Measurements from ENCODE around the gene SEMA5A. TPM values are rescaled to one million over a fixed set of nuclear protein-coding genes. Genes with fewer than 3 reads are reported as not detected.

SEMA5A gene
- total RNA-seq, 4 donors from 2014 or later = 15.0 to 81.0 (median 52.9) TPM

- WGBS, 2 donors (ENCODE audit: low coverage in 1 of 2) = 65 to 81% methylated on average over 2 to 5 of the region's 5 CpGs
- in situ Hi-C loops (cut with MboI; ENCODE audit: low pct_ligation_motif_present in 1 of 4, low pct_unique_long_range_greater_than_20kb in 1 of 4, low sequenced_read_pairs in 3 of 4) = no loop called here
- DNase-seq = no peak
Measured at GRCh38 chr5:9464478-9464877, 81.4 kb downstream of the SEMA5A start.

GRCh38 chr5:9462109-9462508 is 83.8 kb downstream of the SEMA5A start:
- intact Hi-C loops (cut with DNase I; ENCODE audit: low total_unique reads) = no loop called here
- no peak for DNase-seq
- TF ChIP-seq CTCF (IDR thresholded peaks at IDR 0.05) (no peak), POLR2A (IDR thresholded peaks at IDR 0.05) (no peak), EP300 (IDR thresholded peaks at IDR 0.05; ENCODE audit: low read depth) (no peak), POLR2AphosphoS5 (IDR thresholded peaks at IDR 0.05) (no peak)
- H3K27ac ChIP-seq = no peak overlapping the region
- no peaks in the 10 kb centered on the region for H3K4me1 ChIP-seq
- H3K27me3 ChIP-seq = no peaks in the 10 kb centered on the region
- in situ Hi-C loops (cut with MboI; ENCODE audit: low pct_ligation_motif_present in 1 of 4, low pct_unique_long_range_greater_than_20kb in 1 of 4, low sequenced_read_pairs in 3 of 4) = no loop called here
- H3K36me3 ChIP-seq = no peaks in the 10 kb centered on the region
- no peaks in the 10 kb centered on the region for H3K9me3 ChIP-seq
- H3K4me3 ChIP-seq = no peak overlapping the region
- 65 to 91% methylated on average over 3 of the region's 3 CpGs for WGBS, 2 donors (ENCODE audit: low coverage in 1 of 2)

More at GRCh38 chr5:9464478-9464877, 81.4 kb downstream of the SEMA5A start:
- Histone ChIP-seq H3K9me3 (no peaks in the 10 kb centered on the region), H3K27ac (no peak overlapping the region), H3K4me1 (no peaks in the 10 kb centered on the region), H3K4me3 (no peak overlapping the region), H3K27me3 (no peaks in the 10 kb centered on the region), H3K36me3 (no peaks in the 10 kb centered on the region)
- intact Hi-C loops (cut with DNase I; ENCODE audit: low total_unique reads) = no loop called here
- no peak for TF ChIP-seq POLR2AphosphoS5 (IDR thresholded peaks at IDR 0.05)
- TF ChIP-seq POLR2A (IDR thresholded peaks at IDR 0.05) = no peak
- TF ChIP-seq EP300 (IDR thresholded peaks at IDR 0.05; ENCODE audit: low read depth) = no peak
- no peak for TF ChIP-seq CTCF (IDR thresholded peaks at IDR 0.05)

GRCh38 chr5:9460885-9461645 is 84.8 kb downstream of the SEMA5A start:
- no peak for TF ChIP-seq POLR2A (IDR thresholded peaks at IDR 0.05)
- TF ChIP-seq CTCF (IDR thresholded peaks at IDR 0.05) = no peak
- TF ChIP-seq EP300 (IDR thresholded peaks at IDR 0.05; ENCODE audit: low read depth) = no peak
- no peak for TF ChIP-seq POLR2AphosphoS5 (IDR thresholded peaks at IDR 0.05)
- Histone ChIP-seq H3K27me3 (no peaks in the 10 kb centered on the region), H3K36me3 (no peaks in the 10 kb centered on the region), H3K4me3 (no peak overlapping the region), H3K9me3 (no peaks in the 10 kb centered on the region), H3K4me1 (no peaks in the 10 kb centered on the region), H3K27ac (no peak overlapping the region)
- in situ Hi-C loops (cut with MboI; ENCODE audit: low pct_ligation_motif_present in 1 of 4, low pct_unique_long_range_greater_than_20kb in 1 of 4, low sequenced_read_pairs in 3 of 4) (no loop called here), intact Hi-C loops (cut with DNase I; ENCODE audit: low total_unique reads) (no loop called here)
- WGBS, 2 donors (ENCODE audit: low coverage in 1 of 2) = 86 to 90% methylated on average over 1 to 3 of the region's 3 CpGs
- no peak for DNase-seq

- 64 to 85% methylated on average over 2 to 3 of the region's 3 CpGs for WGBS, 2 donors (ENCODE audit: low coverage in 1 of 2)
- DNase-seq = no peak
- TF ChIP-seq EP300 (IDR thresholded peaks at IDR 0.05; ENCODE audit: low read depth) (no peak), CTCF (IDR thresholded peaks at IDR 0.05) (no peak), POLR2AphosphoS5 (IDR thresholded peaks at IDR 0.05) (no peak), POLR2A (IDR thresholded peaks at IDR 0.05) (no peak)
- H3K4me3 ChIP-seq = no peak overlapping the region
- no peaks in the 10 kb centered on the region for H3K27me3 ChIP-seq
- H3K4me1 ChIP-seq = no peaks in the 10 kb centered on the region
- in situ Hi-C loops (cut with MboI; ENCODE audit: low pct_ligation_motif_present in 1 of 4, low pct_unique_long_range_greater_than_20kb in 1 of 4, low sequenced_read_pairs in 3 of 4) (no loop called here), intact Hi-C loops (cut with DNase I; ENCODE audit: low total_unique reads) (no loop called here)
- no peak overlapping the region for H3K27ac ChIP-seq
- H3K36me3 ChIP-seq = no peaks in the 10 kb centered on the region
- H3K9me3 ChIP-seq = no peaks in the 10 kb centered on the region
Measured at GRCh38 chr5:9456435-9457042, 89.3 kb downstream of the SEMA5A start.
